HCT116 (cell line): ENCODE results near the gene SEC14L3. TPM values are rescaled to one million over a fixed set of nuclear protein-coding genes. Genes with fewer than 3 reads are reported as not detected.
A peak's percentile ranks its signal among the peaks of the same experiment; 100 is the strongest.

ENCODE experiments used
- ATAC-seq: fragments of 200-7000 bp; cut with Tn5 transposase; 2 replicates; pipeline ENCODE4 v1.9.1; 2020; ENCODE audit warnings: mild to moderate bottlenecking, moderate library complexity
- BruUV-seq: library from RNA; stranded (reverse); fragments of 400-500 nt; replicated peaks from 2 replicates; lab custom pipeline; 2021; lab: Mats Ljungman, UMichigan
- CTCF ChIA-PET: fragments of 300-600 bp; sonication (Branson Sonifier 250); formaldehyde crosslinking; loops from one replicate; lab custom pipeline; 2021; ENCODE audit warnings: antibody characterized with exemption; lab: Charles Lee
- POLR2A ChIA-PET: fragments of 300-600, 350-600 bp; sonication (Branson Sonifier 250); formaldehyde crosslinking; loops from one replicate; lab custom pipeline; 2021; ENCODE audit warnings: antibody characterized with exemption; lab: Charles Lee
- RAD21 ChIA-PET, 2 experiments: fragments of 300-600 bp; sonication (Branson Sonifier 250); formaldehyde crosslinking; loops; one replicate each; lab custom pipeline; 2023; ENCODE audit warnings: low total read pairs in 2 of 2; ENCODE audit not compliant: uncharacterized antibody in 2 of 2, unreplicated experiment in 2 of 2, low non-redundant PET in 1 of 2; lab: Charles Lee
- DNase-seq: peaks from one replicate; pipeline ENCODE4 v3.0.0-alpha.2; 2010; ENCODE audit warnings: low read depth, low spot score
- H2AFZ ChIP-seq: fragments of 200-600 bp; shearing (Covaris generic), sonication (generic); 2 replicates; pipeline ENCODE4 v1.6.1; 2017; ENCODE audit warnings: low read depth, mixed run types, mixed read lengths, antibody characterized with exemption, low read length; ENCODE audit not compliant: poor library complexity, severe bottlenecking
- H3K27ac ChIP-seq: 2 replicates; pipeline ENCODE4 v1.5.1; 2012; ENCODE audit warnings: low read depth, low read length
- H3K27me3 ChIP-seq: fragments of 200-600 bp; sonication (generic); 2 replicates; pipeline ENCODE4 v1.6.1; 2016; ENCODE audit warnings: mixed run types, low read length, mixed read lengths; ENCODE audit not compliant: insufficient read depth
- H3K36me3 ChIP-seq, 2 experiments: fragments of 200-500 bp in 1 of 2; fragments of 200-600 bp in 1 of 2; sonication (Bioruptor generic) in 1 of 2; sonication (generic) in 1 of 2; 2 replicates each; pipeline versions ENCODE4 v1.5.1 to v1.6.1; 2014 to 2016; ENCODE audit warnings: low read length in 2 of 2, inconsistent platforms in 1 of 2, mixed read lengths in 1 of 2, mixed run types in 1 of 2; ENCODE audit not compliant: insufficient read depth in 2 of 2, control insufficient read depth in 1 of 2
- H3K4me1 ChIP-seq, 2 experiments: fragments of 200-600 bp in 1 of 2; sonication (generic) in 1 of 2; 2 replicates each; pipeline versions ENCODE4 v1.5.1 to v1.6.1; 2012 to 2017; ENCODE audit warnings: low read length in 2 of 2, inconsistent platforms in 1 of 2, mild to moderate bottlenecking in 1 of 2, mixed read lengths in 1 of 2, mixed run types in 1 of 2, moderate library complexity in 1 of 2; ENCODE audit not compliant: insufficient read depth in 2 of 2, control insufficient read depth in 1 of 2
- H3K4me2 ChIP-seq: fragments of 200-600 bp; sonication (generic); 2 replicates; pipeline ENCODE4 v1.6.1; 2017; ENCODE audit warnings: mixed run types, low read length, mixed read lengths
- H3K4me3 ChIP-seq, 2 experiments: fragments of 200-600 bp in 1 of 2; sonication (generic) in 1 of 2; replicated peaks in 1 of 2; 2 replicates each; pipeline ENCODE4 v1.5.1; 2011 to 2016; ENCODE audit warnings: low read length in 2 of 2, control low read depth in 1 of 2, low read depth in 1 of 2, mild to moderate bottlenecking in 1 of 2, mixed read lengths in 1 of 2, mixed run types in 1 of 2
- H3K79me2 ChIP-seq: fragments of 200-600 bp; sonication (generic); 2 replicates; pipeline ENCODE4 v1.6.1; 2017; ENCODE audit warnings: mild to moderate bottlenecking, mixed run types, low read length, moderate library complexity, mixed read lengths; ENCODE audit not compliant: insufficient read depth
- H3K9ac ChIP-seq: fragments of 200-600 bp; sonication (generic); 2 replicates; pipeline ENCODE4 v1.6.1; 2016; ENCODE audit warnings: low read length, mixed read lengths
- H3K9me2 ChIP-seq: fragments of 200-600 bp; sonication (generic), shearing (Covaris generic); 2 replicates; pipeline ENCODE4 v1.6.1; 2017; ENCODE audit warnings: mixed run types, mild to moderate bottlenecking, moderate library complexity; ENCODE audit not compliant: insufficient read depth
- H3K9me3 ChIP-seq, 2 experiments: fragments of 200-500 bp in 1 of 2; fragments of 200-600 bp in 1 of 2; sonication (Bioruptor generic) in 1 of 2; sonication (generic) in 1 of 2; 2 replicates each; pipeline ENCODE4 v1.6.1; 2014 to 2017; ENCODE audit warnings: low read length in 2 of 2, mixed read lengths in 2 of 2, inconsistent platforms in 1 of 2, low read depth in 1 of 2, mild to moderate bottlenecking in 1 of 2, mixed run types in 1 of 2, moderate library complexity in 1 of 2; ENCODE audit not compliant: control insufficient read depth in 1 of 2, insufficient read depth in 1 of 2
- H4K20me1 ChIP-seq: fragments of 200-600 bp; sonication (generic), shearing (Covaris generic); 2 replicates; pipeline ENCODE4 v1.6.1; 2017; ENCODE audit warnings: mixed run types, mild to moderate bottlenecking, moderate library complexity; ENCODE audit not compliant: insufficient read depth
- CBX3 ChIP-seq: IDR thresholded peaks from 2 replicates; pipeline ENCODE4 v1.6.1; 2012; ENCODE audit warnings: low read depth
- CEBPB ChIP-seq: IDR thresholded peaks from 2 replicates; pipeline ENCODE4 v1.6.1; 2012; ENCODE audit warnings: low read depth
- EGR1 ChIP-seq: IDR thresholded peaks from 2 replicates; pipeline ENCODE4 v1.6.1; 2012; ENCODE audit warnings: low read depth
- EZH2 ChIP-seq: fragments of 200-600 bp; sonication (generic); IDR thresholded peaks from 2 replicates; pipeline ENCODE4 v1.6.1; 2017; ENCODE audit warnings: antibody characterized with exemption, mixed run types
- EZH2phosphoT487 ChIP-seq: fragments of 200-600 bp; IDR thresholded peaks from 2 replicates; pipeline ENCODE4 v1.6.1; 2018; ENCODE audit warnings: antibody characterized with exemption, borderline replicate concordance
- JUND ChIP-seq: IDR thresholded peaks from 2 replicates; pipeline ENCODE4 v1.6.1; 2012
- POLR2A ChIP-seq: IDR thresholded peaks from 2 replicates; pipeline ENCODE4 v1.7.0; 2011; ENCODE audit warnings: borderline replicate concordance; ENCODE audit not compliant: insufficient read depth, insufficient read length; ENCODE audit errors: extremely low read depth
- POLR2AphosphoS5 ChIP-seq: IDR thresholded peaks from 2 replicates; pipeline ENCODE4 v1.6.1; 2011; ENCODE audit warnings: mild to moderate bottlenecking, low read depth, low read length, moderate library complexity
- RAD21 ChIP-seq: IDR thresholded peaks from 2 replicates; pipeline ENCODE4 v1.6.1; 2012; ENCODE audit warnings: low read depth, mild to moderate bottlenecking
- SP1 ChIP-seq: IDR thresholded peaks from 2 replicates; pipeline ENCODE4 v1.6.1; 2012; ENCODE audit warnings: low read depth
- YY1 ChIP-seq: IDR thresholded peaks from 2 replicates; pipeline ENCODE4 v1.6.1; 2011; ENCODE audit warnings: low read length, low read depth, moderate library complexity, mild to moderate bottlenecking; ENCODE audit not compliant: insufficient replicate concordance; ENCODE audit errors: extremely low read depth
- ZBTB33 ChIP-seq: IDR thresholded peaks from 2 replicates; pipeline ENCODE4 v1.6.1; 2011; ENCODE audit warnings: mild to moderate bottlenecking, low read length, moderate library complexity; ENCODE audit not compliant: insufficient replicate concordance; ENCODE audit errors: extremely low read depth
- ZFX ChIP-seq: fragments of 450-650 bp; IDR thresholded peaks from 2 replicates; pipeline ENCODE4 v1.6.1; 2017
- intact Hi-C: fragments of 100-400 bp; cut with micrococcal nuclease; formaldehyde crosslinking; loops from 2 replicates; pipeline ENCODE4 v1.10.0; 2022
- total RNA-seq: library from RNA; stranded (reverse); gene quantifications from one replicate; pipeline ENCODE4 v1.2.1, GENCODE V29; 2021; ENCODE audit not compliant: unreplicated experiment
- TF ChIP-seq, protein P1 (sequence below), 3 experiments: fragments of 200-600 bp in 1 of 3; sonication (generic) in 1 of 3; IDR thresholded peaks in 2 of 3; conservative IDR thresholded peaks in 1 of 3; 2 replicates each; pipeline ENCODE4 v1.5.1; 2012 to 2017; ENCODE audit warnings: low read depth in 2 of 3, low read length in 2 of 3, antibody characterized with exemption in 1 of 3, borderline replicate concordance in 1 of 3, control low read depth in 1 of 3, mild to moderate bottlenecking in 1 of 3, mixed read lengths in 1 of 3, mixed run types in 1 of 3, moderate library complexity in 1 of 3; ENCODE audit not compliant: insufficient read depth in 1 of 3

SEC14L3 gene
- total RNA-seq, 1 experiment from 2014 or later, result not detected

DNA sequence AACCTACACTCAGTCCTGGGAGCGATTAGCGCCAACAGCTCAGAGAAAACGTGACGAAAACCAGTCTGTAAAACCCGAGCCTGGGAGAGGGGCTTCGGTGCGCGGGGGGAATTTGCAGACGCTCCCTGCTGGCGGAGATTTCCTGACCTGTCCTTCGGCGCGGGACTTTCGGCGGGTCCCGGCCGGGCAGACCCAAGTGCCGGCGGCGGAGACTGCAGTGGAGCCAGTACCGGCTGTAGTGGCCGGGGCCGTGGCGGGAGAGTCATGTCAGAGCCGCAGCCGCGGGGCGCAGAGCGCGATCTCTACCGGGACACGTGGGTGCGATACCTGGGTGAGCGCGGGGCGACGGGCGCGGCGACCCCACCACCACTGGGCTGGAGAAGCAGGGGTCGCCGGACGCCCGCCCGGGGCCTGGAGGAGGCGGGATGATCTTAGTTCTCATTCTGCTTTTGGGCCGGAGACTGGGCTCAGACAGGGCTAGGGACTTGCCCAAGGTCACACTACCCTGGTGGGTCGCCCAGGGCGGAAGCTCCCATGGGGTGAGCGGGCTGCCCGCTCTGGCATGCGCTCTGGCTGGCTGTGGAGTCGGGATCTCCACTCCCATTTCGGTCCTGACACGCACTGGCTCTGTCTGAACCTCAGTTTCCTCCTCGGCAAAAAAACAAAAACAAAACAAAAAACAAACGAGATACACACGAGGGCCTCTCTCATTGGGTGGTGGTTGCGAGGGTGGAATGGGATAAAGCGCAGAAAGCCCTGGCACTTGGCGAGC lies 46.0 kb downstream of the SEC14L3 start, which contains the start of gene MTFP1:
Gene MTFP1, plus strand, starts transcription at position 153 of the 772 bp plus-strand sequence. Its CDS starts 112 bp downstream, at position 265.
- TF ChIP-seq EZH2phosphoT487 (no peak), CBX3 (no peak), YY1 (no peak), ZBTB33 (no peak), CEBPB (no peak), EZH2 (no peak), ZFX (peak; percentile 61; the same call in 1 of the 2 replicates), SP1 (no peak), POLR2A (peak; percentile 36), RAD21 (no peak), EGR1 (no peak), POLR2AphosphoS5 (peak; percentile 68), JUND (no peak)
- TF ChIP-seq, protein P1, sequence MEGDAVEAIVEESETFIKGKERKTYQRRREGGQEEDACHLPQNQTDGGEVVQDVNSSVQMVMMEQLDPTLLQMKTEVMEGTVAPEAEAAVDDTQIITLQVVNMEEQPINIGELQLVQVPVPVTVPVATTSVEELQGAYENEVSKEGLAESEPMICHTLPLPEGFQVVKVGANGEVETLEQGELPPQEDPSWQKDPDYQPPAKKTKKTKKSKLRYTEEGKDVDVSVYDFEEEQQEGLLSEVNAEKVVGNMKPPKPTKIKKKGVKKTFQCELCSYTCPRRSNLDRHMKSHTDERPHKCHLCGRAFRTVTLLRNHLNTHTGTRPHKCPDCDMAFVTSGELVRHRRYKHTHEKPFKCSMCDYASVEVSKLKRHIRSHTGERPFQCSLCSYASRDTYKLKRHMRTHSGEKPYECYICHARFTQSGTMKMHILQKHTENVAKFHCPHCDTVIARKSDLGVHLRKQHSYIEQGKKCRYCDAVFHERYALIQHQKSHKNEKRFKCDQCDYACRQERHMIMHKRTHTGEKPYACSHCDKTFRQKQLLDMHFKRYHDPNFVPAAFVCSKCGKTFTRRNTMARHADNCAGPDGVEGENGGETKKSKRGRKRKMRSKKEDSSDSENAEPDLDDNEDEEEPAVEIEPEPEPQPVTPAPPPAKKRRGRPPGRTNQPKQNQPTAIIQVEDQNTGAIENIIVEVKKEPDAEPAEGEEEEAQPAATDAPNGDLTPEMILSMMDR (IDR thresholded peaks at IDR 0.05 in 2 of 3, conservative IDR thresholded peaks at IDR 0.05 in 1 of 3; ENCODE audit: borderline replicate concordance in 1 of 3, insufficient read depth in 1 of 3, low read depth in 2 of 3, low read length in 2 of 3), result no peak
- TF ChIP-seq, all 23 proteins: peak for 3
- Histone ChIP-seq H3K27me3 (no peaks in the 10 kb centered on the region), H2AFZ (peak within 1 kb of the TSS; percentile 50), H3K9me3 (no peaks in the 10 kb centered on the region), H3K9me2 (no peaks in the 10 kb centered on the region), H3K27ac (peak within 1 kb of the TSS; percentile 98), H3K4me1 (peaks cover 27 to 59% of the 10 kb centered on the region in 2 experiments), H3K36me3 (peaks cover 2 to 15% of the 10 kb centered on the region in 2 experiments; a peak in 2 of 4 replicates), H3K4me3 (peak within 1 kb of the TSS; percentile 82), H3K79me2 (peaks cover 22% of the 10 kb centered on the region; the same call in 1 of the 2 replicates), H4K20me1 (no peaks in the 10 kb centered on the region), H3K4me2 (peak within 1 kb of the TSS; percentile 93), H3K9ac (peak within 1 kb of the TSS; percentile 96)
- intact Hi-C loops, result loop anchor here (1.0 to 10.0 kb wide), 3 partner anchors 35 to 659 kb away; partner anchors contain the start of genes CASTOR1 and SMTN
- ChIA-PET RAD21 (interaction anchor here in 1 of 2 experiments (1.6 kb wide), 1 partner anchor 138 kb away, joined by 3 read pairs; no protein-coding TSS in a partner anchor), POLR2A (interaction anchor here (0.9 to 4.6 kb wide), 8 partner anchors 12 to 138 kb away, joined by 3 to 40 read pairs (median 4); partner anchors contain the start of gene SEC14L2), CTCF (interaction anchor here (0.6 to 2.7 kb wide), 12 partner anchors 9 to 138 kb away, joined by 3 to 12 read pairs (median 4); partner anchors contain the start of gene RNF215)
- ATAC-seq, result peak; percentile 9; the same call in 1 of the 2 replicates
- TSS peak; percentile 28 for BruUV-seq
- DNase-seq, result no peak
